IPS DF 6.9 (cell line): ENCODE measurements around the gene RRAD.

ENCODE experiments used
- DNase-seq: peaks from one replicate; pipeline ENCODE4 v3.0.0-alpha.2; 2013; ENCODE audit warnings: low read depth, low spot score
- H3K27ac ChIP-seq: one replicate; pipeline ENCODE4 v1.5.1; 2013; ENCODE audit warnings: low read length, control low read depth
- H3K27me3 ChIP-seq: 2 replicates; pipeline ENCODE4 v1.6.1; 2013; ENCODE audit warnings: mild to moderate bottlenecking, low read length; ENCODE audit not compliant: control insufficient read depth, insufficient read depth
- H3K36me3 ChIP-seq: 2 replicates; pipeline ENCODE4 v1.6.1; 2013; ENCODE audit warnings: low read length; ENCODE audit not compliant: control insufficient read depth, insufficient read depth
- H3K4me1 ChIP-seq: 2 replicates; pipeline ENCODE4 v1.6.1; 2013; ENCODE audit warnings: low read length; ENCODE audit not compliant: control insufficient read depth, insufficient read depth
- H3K4me3 ChIP-seq: 2 replicates; pipeline ENCODE4 v1.5.1; 2013; ENCODE audit warnings: mild to moderate bottlenecking, low read length
- H3K9me3 ChIP-seq: 2 replicates; pipeline ENCODE4 v1.6.1; 2013; ENCODE audit warnings: low read length, inconsistent platforms; ENCODE audit not compliant: control insufficient read depth, insufficient read depth
- WGBS: extraction: QIAGEN DNeasy Blood & Tissue Kit; methylation state at CpG from one replicate; pipeline ENCODE4 v1.1.7; 2013; ENCODE audit warnings: mixed read lengths, missing lambda C conversion rate; ENCODE audit not compliant: insufficient read length, insufficient coverage; 5-methylcytosine and 5-hydroxymethylcytosine counted together

RRAD gene

GRCh38 chr16:66908116-66908515 is 17.2 kb downstream of the RRAD start:
- no peaks in the 10 kb centered on the region for H3K36me3 ChIP-seq
- H3K4me3 ChIP-seq = no peak overlapping the region
- DNase-seq = no peak
- peaks cover 4% of the 10 kb centered on the region; the same call in 1 of the 2 replicates for H3K4me1 ChIP-seq
- WGBS = no CpG with 5 or more reads among the region's 3 CpGs
- H3K27ac ChIP-seq = no peak overlapping the region
- no peaks in the 10 kb centered on the region for H3K9me3 ChIP-seq
- no peaks in the 10 kb centered on the region for H3K27me3 ChIP-seq

DNA sequence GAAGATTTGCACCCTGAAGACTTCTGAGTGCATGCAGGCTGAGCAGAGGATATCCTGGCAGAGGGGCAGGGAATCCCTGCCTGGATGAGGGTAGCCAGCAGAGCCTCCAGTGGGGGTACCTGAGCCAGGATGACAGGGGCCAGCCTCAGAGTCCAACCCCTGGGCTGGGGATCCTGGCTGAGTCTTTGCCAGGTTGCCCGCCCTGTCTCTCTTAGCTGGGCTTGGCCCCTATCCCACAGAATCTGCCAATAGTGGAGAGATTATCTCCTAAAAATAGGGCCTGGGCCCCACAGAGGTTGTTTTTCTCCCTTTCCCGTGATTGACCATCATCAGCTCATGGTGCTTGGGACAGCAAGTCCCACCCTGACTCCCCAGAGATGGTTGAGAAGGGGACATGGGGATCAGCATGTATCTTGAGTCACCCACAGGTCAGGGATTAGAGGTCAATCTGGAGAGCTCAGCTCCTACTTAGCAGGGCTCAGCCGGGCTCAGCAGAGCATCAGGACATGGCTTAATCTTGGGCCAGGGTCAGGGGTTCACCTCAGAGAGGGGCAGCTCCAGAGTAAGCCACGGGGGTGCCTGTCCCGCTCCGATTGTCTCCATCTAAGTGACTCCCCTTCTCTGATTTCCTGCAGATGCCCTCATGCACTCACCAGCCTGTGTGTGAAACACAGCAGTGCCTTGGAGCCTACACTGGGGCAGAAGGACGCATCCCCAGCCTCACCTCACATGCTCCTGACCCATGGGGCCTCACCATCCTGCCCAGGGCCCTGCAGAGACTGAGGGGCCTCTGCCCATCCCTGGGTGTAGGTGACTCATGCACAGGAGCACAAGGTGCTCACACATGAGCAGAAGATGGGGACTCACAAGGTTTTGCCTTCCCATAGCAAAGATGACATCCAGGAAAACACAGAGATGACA is 18.2 kb downstream of the RRAD start:
- no peaks in the 10 kb centered on the region for H3K36me3 ChIP-seq
- no peaks in the 10 kb centered on the region for H3K27me3 ChIP-seq
- no peak overlapping the region for H3K27ac ChIP-seq
- peaks cover 4% of the 10 kb centered on the region; the same call in 1 of the 2 replicates for H3K4me1 ChIP-seq
- no peaks in the 10 kb centered on the region for H3K9me3 ChIP-seq
- no peak overlapping the region for H3K4me3 ChIP-seq
- no peak for DNase-seq
- WGBS = no CpG with 5 or more reads among the region's 7 CpGs

- Histone ChIP-seq H3K27ac (no peak overlapping the region), H3K27me3 (no peaks in the 10 kb centered on the region), H3K9me3 (no peaks in the 10 kb centered on the region), H3K36me3 (no peaks in the 10 kb centered on the region), H3K4me3 (no peak overlapping the region), H3K4me1 (peaks cover 4% of the 10 kb centered on the region; the same call in 1 of the 2 replicates)
- DNase-seq = no peak
- no CpG with 5 or more reads among the region's 11 CpGs for WGBS
Observed at GRCh38 chr16:66905633-66906539, 19.4 kb downstream of the RRAD start.

- H3K27me3 ChIP-seq = no peaks in the 10 kb centered on the region
- H3K27ac ChIP-seq = no peak overlapping the region
- DNase-seq = no peak
- no peaks in the 10 kb centered on the region for H3K9me3 ChIP-seq
- no CpG with 5 or more reads among the region's 16 CpGs for WGBS
- no peak overlapping the region for H3K4me3 ChIP-seq
- H3K4me1 ChIP-seq = peaks cover 4% of the 10 kb centered on the region; the same call in 1 of the 2 replicates
- H3K36me3 ChIP-seq = no peaks in the 10 kb centered on the region
Observed at GRCh38 chr16:66904846-66905632, 20.3 kb downstream of the RRAD start.

GRCh38 chr16:66904428-66904845 is 20.9 kb downstream of the RRAD start:
- DNase-seq = no peak

GRCh38 chr16:66903544-66904427 is 21.5 kb downstream of the RRAD start:
- no peaks in the 10 kb centered on the region for H3K9me3 ChIP-seq
- no peaks in the 10 kb centered on the region for H3K27me3 ChIP-seq
- no peak for DNase-seq
- no peak overlapping the region for H3K27ac ChIP-seq
- peaks cover 3% of the 10 kb centered on the region; the same call in 1 of the 2 replicates for H3K4me1 ChIP-seq
- no peak overlapping the region for H3K4me3 ChIP-seq
- H3K36me3 ChIP-seq = no peaks in the 10 kb centered on the region
- WGBS = no CpG with 5 or more reads among the region's 11 CpGs

More at GRCh38 chr16:66904428-66904845, 20.9 kb downstream of the RRAD start:
- H3K27ac ChIP-seq = no peak overlapping the region
- H3K36me3 ChIP-seq = no peaks in the 10 kb centered on the region
- no CpG with 5 or more reads among the region's 13 CpGs for WGBS
- no peaks in the 10 kb centered on the region for H3K9me3 ChIP-seq
- H3K4me1 ChIP-seq = peaks cover 3% of the 10 kb centered on the region; the same call in 1 of the 2 replicates
- H3K27me3 ChIP-seq = no peaks in the 10 kb centered on the region
- H3K4me3 ChIP-seq = no peak overlapping the region

- Histone ChIP-seq H3K27ac (no peak overlapping the region), H3K27me3 (no peaks in the 10 kb centered on the region), H3K4me3 (no peak overlapping the region), H3K9me3 (no peaks in the 10 kb centered on the region), H3K4me1 (peaks cover 3% of the 10 kb centered on the region; the same call in 1 of the 2 replicates), H3K36me3 (no peaks in the 10 kb centered on the region)
- no CpG with 5 or more reads among the region's 14 CpGs for WGBS
- no peak for DNase-seq
Observed at GRCh38 chr16:66902648-66903543, 22.4 kb downstream of the RRAD start.

- Histone ChIP-seq H3K9me3 (no peaks in the 10 kb centered on the region), H3K27ac (no peak overlapping the region), H3K27me3 (no peaks in the 10 kb centered on the region), H3K36me3 (no peaks in the 10 kb centered on the region), H3K4me3 (no peak overlapping the region), H3K4me1 (peaks cover 3% of the 10 kb centered on the region; the same call in 1 of the 2 replicates)
- DNase-seq = no peak
- no CpG with 5 or more reads among the region's 10 CpGs for WGBS
Observed at GRCh38 chr16:66901626-66902025, 23.7 kb downstream of the RRAD start.
